Colonic mucosa (tissue), 4 donors: Measurements from ENCODE around the gene TENM4. TPM values are rescaled to one million over a fixed set of nuclear protein-coding genes. Genes with fewer than 3 reads are reported as not detected.
"Not testable (repeated sequence)": the region's sequence is repeated elsewhere in the genome, so short reads cannot be mapped to it uniquely, and the experiment has no call there.

Experiments used
- DNase-seq: peaks from one replicate; pipeline ENCODE4 v3.0.0-alpha.2; 2020
- H3K27ac ChIP-seq: fragments of 200-600 bp; one replicate; pipeline ENCODE4 v1.8.0; 2021
- H3K27me3 ChIP-seq: fragments of 200-600 bp; one replicate; pipeline ENCODE4 v1.8.0; 2021
- H3K36me3 ChIP-seq: fragments of 200-600 bp; one replicate; pipeline ENCODE4 v1.8.0; 2021
- H3K4me1 ChIP-seq: fragments of 200-600 bp; one replicate; pipeline ENCODE4 v1.8.0; 2021; ENCODE audit warnings: mild to moderate bottlenecking
- H3K4me3 ChIP-seq: fragments of 200-600 bp; one replicate; pipeline ENCODE4 v1.8.0; 2021
- H3K9ac ChIP-seq, 2 donors: one replicate each; pipeline ENCODE4 v1.7.0; 2013; ENCODE audit warnings: control low read depth in 2 of 2, low read depth in 2 of 2, low read length in 2 of 2
- H3K9me3 ChIP-seq: fragments of 200-600 bp; one replicate; pipeline ENCODE4 v1.8.0; 2021
- CTCF ChIP-seq: fragments of 200-600 bp; IDR thresholded peaks from one replicate; pipeline ENCODE4 v1.8.0; 2022; ENCODE audit warnings: antibody characterized with exemption, mild to moderate bottlenecking
- intact Hi-C: fragments of 100-400 bp; cut with DNase I; formaldehyde crosslinking; loops from one replicate; pipeline ENCODE4 v1.14.1; 2022
- total RNA-seq, 2 donors: library from RNA; stranded (reverse); fragmentation: NEBNext Ultra II Directional in 1 of 2; extraction: Animal tissue kit (Norgen Biotek cat#: 25700) in 1 of 2; gene quantifications; one replicate each; pipeline ENCODE4 v1.2.1, GENCODE V29; 2021
- donor health status: healthy.
- donor health status: DM: no; HTN: no; CAD: no.
- donor health status: DM: no; HTN: no; CAD: no.

TENM4 gene
- total RNA-seq, 2 donors from 2014 or later: 0.48 to 1.2 TPM

DNA sequence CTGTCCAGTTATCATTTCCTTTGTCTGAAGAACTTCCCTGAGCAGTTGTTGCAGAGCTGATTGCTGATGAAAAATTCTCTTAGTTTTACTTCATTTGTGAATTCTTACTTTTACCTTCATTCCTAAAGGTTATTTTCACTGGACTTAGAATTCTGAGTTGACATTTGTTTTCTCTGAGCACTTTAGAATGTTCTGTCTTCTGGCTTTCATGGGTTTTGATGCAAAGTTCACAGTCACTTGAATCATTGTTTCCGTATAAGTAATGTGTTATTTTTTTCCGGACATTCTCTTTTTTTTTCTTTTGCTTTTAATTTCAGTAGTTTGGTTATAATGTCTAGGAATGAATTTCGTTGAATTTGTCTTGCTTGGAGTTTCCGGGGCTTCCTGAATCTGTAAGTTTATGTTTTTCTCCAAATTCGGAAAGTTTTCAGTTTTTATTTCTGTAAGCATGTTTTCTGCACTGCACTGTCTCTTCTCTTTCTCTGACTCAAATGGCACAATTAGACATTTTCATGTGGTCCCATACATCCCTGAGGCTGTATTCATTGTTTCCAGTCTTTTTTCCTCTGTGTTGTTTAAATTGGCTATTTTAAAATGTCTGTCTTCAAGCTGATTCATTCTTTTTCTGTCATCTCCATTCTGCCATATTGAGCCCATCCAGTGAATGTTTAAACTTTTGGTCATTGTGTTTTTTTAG lies 797.7 kb downstream of the TENM4 start:
- H3K27ac ChIP-seq: no peak overlapping the region
- H3K4me3 ChIP-seq: no peak overlapping the region
- no peak overlapping the region for H3K9ac ChIP-seq
- DNase-seq: no peak
- no peak for TF ChIP-seq CTCF
- intact Hi-C loops: loop anchor here (10.0 kb wide), 2 partner anchors 152 to 852 kb away; no protein-coding TSS in a partner anchor
- H3K27me3 ChIP-seq: no peaks in the 10 kb centered on the region
- no peaks in the 10 kb centered on the region for H3K4me1 ChIP-seq
- no peaks in the 10 kb centered on the region for H3K36me3 ChIP-seq
- no peaks in the 10 kb centered on the region for H3K9me3 ChIP-seq

DNA sequence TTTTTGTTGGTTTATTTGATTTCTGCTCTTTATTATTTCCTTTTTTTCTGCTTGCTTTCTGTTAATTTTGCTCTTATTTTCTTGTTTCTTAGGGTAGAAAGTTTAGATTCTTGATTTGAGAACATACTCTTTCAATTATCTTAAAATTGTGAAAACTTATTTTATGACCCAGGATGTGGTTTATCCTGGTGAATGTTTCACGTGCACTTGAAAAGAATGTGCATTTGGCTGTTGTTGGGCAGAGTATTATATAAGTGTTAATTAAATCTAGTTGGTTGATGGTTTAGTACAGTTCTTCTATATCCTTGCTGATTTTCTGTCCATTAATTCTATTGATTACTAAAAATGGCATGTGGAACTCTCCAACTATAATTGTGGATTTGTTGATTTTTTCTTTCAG lies 799.3 kb downstream of the TENM4 start:
- intact Hi-C loops: loop anchor here (10.0 kb wide), 2 partner anchors 153 to 853 kb away; no protein-coding TSS in a partner anchor
- H3K9ac ChIP-seq: no peak overlapping the region
- H3K9me3 ChIP-seq: no peaks in the 10 kb centered on the region
- no peak overlapping the region for H3K4me3 ChIP-seq
- DNase-seq: no peak
- H3K27ac ChIP-seq: no peak overlapping the region
- H3K36me3 ChIP-seq: no peaks in the 10 kb centered on the region
- no peak for TF ChIP-seq CTCF
- no peaks in the 10 kb centered on the region for H3K4me1 ChIP-seq
- H3K27me3 ChIP-seq: no peaks in the 10 kb centered on the region

DNA sequence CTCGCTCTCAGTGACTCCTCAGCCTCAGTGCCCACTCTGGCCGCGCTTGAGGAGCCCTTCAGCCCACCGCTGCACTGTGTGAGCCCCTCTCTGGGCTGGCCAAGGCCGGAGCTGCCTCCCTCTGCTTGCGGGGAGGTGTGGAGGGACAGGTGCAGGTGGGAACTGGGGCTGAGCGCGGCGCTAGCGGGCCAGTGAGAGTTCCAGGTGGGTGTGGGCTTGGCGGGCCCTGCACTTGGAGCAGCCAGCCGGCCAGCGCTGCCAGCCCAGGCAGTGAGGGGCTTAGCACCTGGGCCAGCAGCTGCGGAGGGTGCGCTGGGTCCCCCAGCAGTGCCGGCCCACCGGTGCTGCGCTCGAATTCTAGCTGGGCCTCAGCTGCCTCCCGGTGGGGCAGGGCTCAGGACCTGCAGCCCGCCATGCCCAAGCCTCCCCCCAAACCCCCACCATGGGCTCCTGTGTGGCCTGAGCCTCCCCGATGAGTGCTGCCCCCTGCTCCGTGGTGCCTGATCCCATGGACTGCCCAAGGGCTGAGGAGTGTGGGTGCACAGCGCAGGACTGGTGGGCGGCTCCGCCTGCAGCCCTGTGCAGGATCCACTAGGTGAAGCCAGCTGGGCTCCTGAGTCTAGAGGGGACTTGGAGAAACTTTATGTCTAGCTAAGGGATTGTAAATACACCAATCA lies 802.0 kb downstream of the TENM4 start:
- Histone ChIP-seq H3K36me3 (no peaks in the 10 kb centered on the region), H3K27ac (no peak overlapping the region), H3K27me3 (no peaks in the 10 kb centered on the region), H3K9me3 (no peaks in the 10 kb centered on the region), H3K4me3 (no peak overlapping the region), H3K4me1 (no peaks in the 10 kb centered on the region), H3K9ac (no peak overlapping the region)
- DNase-seq: no peak
- intact Hi-C loops: no loop called here
- TF ChIP-seq CTCF: no peak

DNA sequence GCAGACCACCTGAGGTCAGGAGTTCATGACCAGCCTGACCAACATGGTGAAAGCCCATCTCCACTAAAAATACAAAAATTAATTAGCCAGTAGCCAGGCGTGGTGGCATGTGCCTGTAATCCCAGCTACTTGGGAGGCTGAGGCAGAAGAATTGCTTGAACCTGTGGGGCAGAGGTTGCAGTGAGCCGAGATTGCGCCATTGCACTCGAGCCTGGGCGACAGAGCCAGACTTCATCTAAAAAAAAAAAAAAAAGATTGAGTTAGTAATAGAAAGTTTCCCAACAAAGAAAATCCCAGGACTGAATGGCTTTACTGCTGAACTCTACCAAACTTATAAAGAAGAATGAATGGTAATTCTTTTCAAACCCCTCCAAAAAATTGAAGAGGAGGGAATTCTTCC lies 803.3 kb downstream of the TENM4 start:
- not testable (repeated sequence) for H3K9me3 ChIP-seq

DNA sequence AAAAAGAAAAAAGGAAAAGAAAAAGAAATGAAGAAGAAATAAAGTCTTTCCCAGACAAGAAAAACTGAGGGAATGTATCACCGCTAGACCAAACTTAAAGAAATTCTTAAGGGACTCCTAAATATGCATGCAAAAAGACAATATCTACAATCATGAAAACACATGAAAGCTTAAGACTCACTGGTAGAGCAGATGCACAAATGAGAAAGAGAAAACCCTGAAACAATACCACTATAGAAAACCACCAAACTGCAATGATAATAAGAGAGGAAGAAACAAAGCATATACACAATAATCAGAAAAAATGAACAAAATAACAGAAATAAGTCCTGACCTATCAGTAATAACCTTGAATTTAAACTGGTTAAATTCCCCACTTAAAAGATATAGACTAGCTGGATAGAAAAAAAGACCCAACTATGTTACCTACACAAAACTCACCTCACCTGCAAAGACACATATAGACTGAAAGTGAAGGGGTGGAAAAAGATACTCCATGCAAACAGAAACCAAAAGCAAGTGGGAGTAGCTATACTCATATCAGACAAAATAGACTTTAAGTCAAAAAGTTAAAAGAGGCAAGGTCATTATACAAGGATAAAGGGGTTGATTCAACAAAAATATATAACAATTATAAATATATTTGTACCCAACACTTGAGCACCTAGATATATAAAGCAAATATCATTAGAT lies 804.9 kb downstream of the TENM4 start:
- Histone ChIP-seq H3K36me3 (no peaks in the 10 kb centered on the region), H3K27me3 (no peaks in the 10 kb centered on the region), H3K4me3 (no peak overlapping the region), H3K9me3 (no peaks in the 10 kb centered on the region), H3K27ac (no peak overlapping the region), H3K9ac (no peak overlapping the region), H3K4me1 (no peaks in the 10 kb centered on the region)
- intact Hi-C loops: no loop called here
- DNase-seq: no peak
- TF ChIP-seq CTCF: no peak

More for the DNA sequence above, 803.3 kb downstream of the TENM4 start:
- H3K27me3 ChIP-seq, H3K27ac ChIP-seq, intact Hi-C loops, H3K9ac ChIP-seq, DNase-seq, H3K36me3 ChIP-seq, H3K4me3 ChIP-seq, H3K4me1 ChIP-seq: not testable (repeated sequence)
